ENCODE data around the gene BRINP1.

The BRINP1 gene

GRCh38 chr9:119291554-119291953 is 77.7 kb downstream of the BRINP1 start:
- H3K27me3 ChIP-seq: no peaks in the 10 kb centered on the region
- TF ChIP-seq CTCF (IDR thresholded peaks at IDR 0.05; ENCODE audit: low read depth, low read length): no peak
- H3K4me3 ChIP-seq (ENCODE audit: low read depth, low read length): no peak overlapping the region
- no peak for DNase-seq
- H3K9me3 ChIP-seq: no peaks in the 10 kb centered on the region
- no peaks in the 10 kb centered on the region for H3K4me1 ChIP-seq
- no peaks in the 10 kb centered on the region for H3K36me3 ChIP-seq

GRCh38 chr9:119289740-119290433 is 79.3 kb downstream of the BRINP1 start:
- Histone ChIP-seq H3K36me3 (no peaks in the 10 kb centered on the region), H3K9me3 (no peaks in the 10 kb centered on the region), H3K4me3 (ENCODE audit: low read depth, low read length) (no peak overlapping the region), H3K4me1 (no peaks in the 10 kb centered on the region), H3K27me3 (no peaks in the 10 kb centered on the region)
- TF ChIP-seq CTCF (IDR thresholded peaks at IDR 0.05; ENCODE audit: low read depth, low read length): peak; percentile 78
- peak; percentile 62 for DNase-seq

- H3K4me3 ChIP-seq (ENCODE audit: low read depth, low read length): no peak overlapping the region
- no peaks in the 10 kb centered on the region for H3K27me3 ChIP-seq
- no peak for TF ChIP-seq CTCF (IDR thresholded peaks at IDR 0.05; ENCODE audit: low read depth, low read length)
- no peaks in the 10 kb centered on the region for H3K36me3 ChIP-seq
- H3K4me1 ChIP-seq: no peaks in the 10 kb centered on the region
- DNase-seq: no peak
- no peaks in the 10 kb centered on the region for H3K9me3 ChIP-seq
Measured at GRCh38 chr9:119284587-119285337, 84.5 kb downstream of the BRINP1 start.

GRCh38 chr9:119284118-119284517 is 85.1 kb downstream of the BRINP1 start:
- TF ChIP-seq CTCF (IDR thresholded peaks at IDR 0.05; ENCODE audit: low read depth, low read length): 0 out of 2 replicates have a peak, but pooled peaks have one; percentile 7
- Histone ChIP-seq H3K4me1 (no peaks in the 10 kb centered on the region), H3K4me3 (ENCODE audit: low read depth, low read length) (no peak overlapping the region), H3K27me3 (no peaks in the 10 kb centered on the region), H3K36me3 (no peaks in the 10 kb centered on the region), H3K9me3 (no peaks in the 10 kb centered on the region)
- no peak for DNase-seq

- Histone ChIP-seq H3K9me3 (no peaks in the 10 kb centered on the region), H3K4me3 (ENCODE audit: low read depth, low read length) (no peak overlapping the region), H3K4me1 (no peaks in the 10 kb centered on the region), H3K27me3 (no peaks in the 10 kb centered on the region), H3K36me3 (no peaks in the 10 kb centered on the region)
- DNase-seq: no peak
- no peak for TF ChIP-seq CTCF (IDR thresholded peaks at IDR 0.05; ENCODE audit: low read depth, low read length)
Measured at GRCh38 chr9:119283078-119283794, 86.0 kb downstream of the BRINP1 start.

Data from BE2C (cell line).